Stimulated activated CD8-positive, alpha-beta memory T cell treated with anti-CD3 and anti-CD28 coated beads, Interleukin-4, amount 100 ng/mL, for 1 hour (primary cell): Measurements from ENCODE around the gene TMEM86B.
"Not testable (repeated sequence)": the region's sequence is repeated elsewhere in the genome, so short reads cannot be mapped to it uniquely, and the experiment has no call there.

Experiments used
- DNase-seq, 2 donors: peaks; one replicate each; pipeline ENCODE4 v3.0.0-alpha.2; 2020; ENCODE audit warnings: low read depth in 2 of 2, low spot score in 1 of 2

Gene TMEM86B

GRCh38 chr19:55223291-55224037 is 5.1 kb downstream of the TMEM86B start:
- no peak for DNase-seq

- DNase-seq, result no peak
These were observed 8.0 kb downstream of the TMEM86B start for GRCh38 chr19:55220525-55220924.

GRCh38 chr19:55216461-55217198 is 11.9 kb downstream of the TMEM86B start:
- DNase-seq, result peak in 1 of 2 donors; percentile 12

- DNase-seq, result no peak
These were observed 15.0 kb downstream of the TMEM86B start for GRCh38 chr19:55213547-55213946.

- peak in 1 of 2 donors; percentile 9 for DNase-seq
These were observed 16.1 kb downstream of the TMEM86B start for GRCh38 chr19:55212447-55212846.

GRCh38 chr19:55209693-55210472 is 18.7 kb downstream of the TMEM86B start:
- DNase-seq, result no peak

- DNase-seq, result no peak
These were observed 19.5 kb downstream of the TMEM86B start, which contains the start of gene PTPRH for GRCh38 chr19:55208880-55209692. Gene PTPRH, minus strand, starts transcription at chr19:55209501. Its CDS starts 68 bp downstream, at chr19:55209433.

GRCh38 chr19:55206664-55207500 is 21.7 kb downstream of the TMEM86B start:
- peak in 1 of 2 donors; percentile 17 for DNase-seq

- DNase-seq, result not testable (repeated sequence)
These were observed 26.4 kb downstream of the TMEM86B start for GRCh38 chr19:55202199-55202598.

GRCh38 chr19:55199620-55200204 is 28.9 kb downstream of the TMEM86B start:
- no peak for DNase-seq

GRCh38 chr19:55198651-55199050 is 29.9 kb downstream of the TMEM86B start:
- DNase-seq, result no peak

GRCh38 chr19:55197528-55197927 is 31.0 kb downstream of the TMEM86B start:
- no peak for DNase-seq

GRCh38 chr19:55196803-55197202 is 31.8 kb downstream of the TMEM86B start:
- DNase-seq, result no peak

GRCh38 chr19:55193481-55193880 is 35.1 kb downstream of the TMEM86B start:
- no peak for DNase-seq

GRCh38 chr19:55189403-55189835 is 39.1 kb downstream of the TMEM86B start:
- no peak for DNase-seq

- DNase-seq, result no peak
These were observed 39.9 kb downstream of the TMEM86B start for GRCh38 chr19:55188625-55189024.

- no peak for DNase-seq
These were observed 42.5 kb downstream of the TMEM86B start for GRCh38 chr19:55186080-55186479.

- no peak for DNase-seq
These were observed 46.8 kb downstream of the TMEM86B start for GRCh38 chr19:55181740-55182139.
